GM06990 (cell line): Measurements from ENCODE around the gene SPPL2B.

Source experiments
- DNase-seq: peaks from one replicate; pipeline ENCODE4 v3.0.0-alpha.2; 2011; ENCODE audit not compliant: insufficient read length; ENCODE audit errors: extremely low read depth
- H3K27me3 ChIP-seq: replicated peaks from 2 replicates; pipeline ENCODE4 v1.6.0; 2011; ENCODE audit warnings: low read length; ENCODE audit not compliant: control insufficient read depth, insufficient read depth
- H3K36me3 ChIP-seq: 2 replicates; pipeline ENCODE4 v1.5.1; 2011; ENCODE audit warnings: low read length; ENCODE audit not compliant: control insufficient read depth, insufficient read depth
- H3K4me3 ChIP-seq: replicated peaks from 2 replicates; pipeline ENCODE4 v1.5.1; 2011; ENCODE audit warnings: low read depth, mild to moderate bottlenecking, control low read depth, low read length
- CTCF ChIP-seq: IDR thresholded peaks from 2 replicates; pipeline ENCODE4 v1.5.1; 2011; ENCODE audit warnings: low read length, control low read depth, mild to moderate bottlenecking, inconsistent platforms; ENCODE audit not compliant: insufficient read depth, poor library complexity, severe bottlenecking

The SPPL2B gene

GRCh38 chr19:2327773-2328400 is 597 bp upstream of the SPPL2B start:
- no peak for TF ChIP-seq CTCF
- H3K36me3 ChIP-seq: peaks cover 12% of the 10 kb centered on the region
- peak; percentile 72 for DNase-seq
- H3K27me3 ChIP-seq: no peaks in the 10 kb centered on the region
- H3K4me3 ChIP-seq: peak overlapping the region; percentile 98

- Histone ChIP-seq H3K36me3 (peaks cover 9% of the 10 kb centered on the region), H3K4me3 (peak overlapping the region; percentile 98), H3K27me3 (no peaks in the 10 kb centered on the region)
- TF ChIP-seq CTCF: no peak
- DNase-seq: no peak
These were observed 630 bp downstream of the SPPL2B start for GRCh38 chr19:2329149-2329478.

GRCh38 chr19:2329501-2329916 is 1.0 kb downstream of the SPPL2B start:
- TF ChIP-seq CTCF: no peak
- Histone ChIP-seq H3K27me3 (no peaks in the 10 kb centered on the region), H3K36me3 (peaks cover 9% of the 10 kb centered on the region), H3K4me3 (peak overlapping the region; percentile 98)
- DNase-seq: no peak

GRCh38 chr19:2330255-2330631 is 1.8 kb downstream of the SPPL2B start:
- Histone ChIP-seq H3K4me3 (no peak overlapping the region), H3K36me3 (peaks cover 8% of the 10 kb centered on the region), H3K27me3 (no peaks in the 10 kb centered on the region)
- no peak for TF ChIP-seq CTCF
- no peak for DNase-seq

- no peak for DNase-seq
- Histone ChIP-seq H3K27me3 (no peaks in the 10 kb centered on the region), H3K36me3 (peaks cover 5% of the 10 kb centered on the region), H3K4me3 (no peak overlapping the region)
- TF ChIP-seq CTCF: no peak
These were observed 2.3 kb downstream of the SPPL2B start for GRCh38 chr19:2330632-2331284.
